Renal pelvis (tissue), 12 donors: Measurements from ENCODE around the gene ALLC. TPM values are rescaled to one million over a fixed set of nuclear protein-coding genes. Genes with fewer than 3 reads are reported as not detected.
"Not testable (repeated sequence)": the region's sequence is repeated elsewhere in the genome, so short reads cannot be mapped to it uniquely, and the experiment has no call there.

Source experiments
- DNase-seq: peaks from one replicate; pipeline ENCODE4 v3.0.0-alpha.2; 2013
- long read RNA-seq, 16 experiments: transcript quantifications; one replicate each; lab custom pipeline, GENCODE V29; 2026
- polyA plus RNA-seq, 3 donors: library from polyadenylated mRNA; unstranded; fragments of 120-200 nt; gene quantifications; one replicate each; pipeline ENCODE4 v1.2.1, GENCODE V29; 2013; ENCODE audit not compliant: insufficient read length in 3 of 3

ALLC gene
- not detected for polyA plus RNA-seq
- long read RNA-seq, donor 1, result 0 reads
- long read RNA-seq, donor 2, result 0 reads
- long read RNA-seq, donor 3, result 0 reads
- long read RNA-seq, donor 4, result 0 reads
- long read RNA-seq, donor 5, result 0 reads
- long read RNA-seq, donor 6, result 0 reads
- long read RNA-seq, donor 7, result 0 reads
- long read RNA-seq, donor 8, result 0 reads
- long read RNA-seq, donor 9, result 0 reads
- long read RNA-seq, donor 10, result 0 reads
- long read RNA-seq, donor 11, result 0 reads
- long read RNA-seq, donor 12, result 0 reads
- long read RNA-seq, donor 13, result 0 reads
- long read RNA-seq, donor 14, result 0 reads
- long read RNA-seq, donor 15, result 0 reads
- long read RNA-seq, donor 16, result 0 reads

GRCh38 chr2:3657881-3658280 is at the start of gene ALLC:
Gene ALLC, plus strand, starts transcription at chr2:3658200. Its CDS starts 12,958 bp downstream, at chr2:3671158.
- no peak for DNase-seq

- DNase-seq, result no peak
Measured at GRCh38 chr2:3608373-3609278, 49.4 kb upstream of the ALLC start.

GRCh38 chr2:3609279-3609673 is 48.7 kb upstream of the ALLC start:
- not testable (repeated sequence) for DNase-seq

- no peak for DNase-seq
Measured at GRCh38 chr2:3610415-3610814, 47.6 kb upstream of the ALLC start.

GRCh38 chr2:3610881-3611505 is 47.0 kb upstream of the ALLC start:
- DNase-seq, result no peak

- DNase-seq, result no peak
Measured at GRCh38 chr2:3611589-3611988, 46.4 kb upstream of the ALLC start.

GRCh38 chr2:3612639-3613523 is 45.1 kb upstream of the ALLC start:
- DNase-seq, result no peak

- no peak for DNase-seq
Measured at GRCh38 chr2:3613524-3613905, 44.5 kb upstream of the ALLC start.

- DNase-seq, result not testable (repeated sequence)
Measured at GRCh38 chr2:3614743-3615142, 43.3 kb upstream of the ALLC start.

- DNase-seq, result not testable (repeated sequence)
Measured at GRCh38 chr2:3615541-3616200, 42.3 kb upstream of the ALLC start.

- DNase-seq, result not testable (repeated sequence)
Measured at GRCh38 chr2:3616435-3617197, 41.4 kb upstream of the ALLC start.

- DNase-seq, result no peak
Measured at GRCh38 chr2:3617198-3617890, 40.7 kb upstream of the ALLC start.

GRCh38 chr2:3618367-3618766 is 39.6 kb upstream of the ALLC start:
- no peak for DNase-seq

GRCh38 chr2:3619033-3619432 is 39.0 kb upstream of the ALLC start:
- no peak for DNase-seq

GRCh38 chr2:3619661-3620060 is 38.3 kb upstream of the ALLC start:
- DNase-seq, result not testable (repeated sequence)

- DNase-seq, result no peak
Measured at GRCh38 chr2:3620834-3621233, 37.2 kb upstream of the ALLC start.

- DNase-seq, result no peak
Measured at GRCh38 chr2:3622967-3623366, 35.0 kb upstream of the ALLC start.

- DNase-seq, result no peak
Measured at GRCh38 chr2:3624059-3624794, 33.8 kb upstream of the ALLC start.

GRCh38 chr2:3625186-3625585 is 32.8 kb upstream of the ALLC start:
- no peak for DNase-seq
